Suprapubic skin (tissue), 3 donors: ENCODE data around the gene UVRAG.

ENCODE experiments used
- CTCF ChIP-seq, 2 donors: fragments of 200-600 bp in 1 of 2; fragments of 450-650 bp in 1 of 2; sonication (generic) in 1 of 2; IDR thresholded peaks; one replicate each; pipeline ENCODE4 v1.5.1; 2016 to 2019; ENCODE audit warnings: antibody characterized with exemption in 2 of 2, mild to moderate bottlenecking in 1 of 2, moderate library complexity in 1 of 2
- POLR2A ChIP-seq, 2 donors: fragments of 450-650 bp; IDR thresholded peaks; one replicate each; pipeline ENCODE4 v1.6.1; 2017; ENCODE audit warnings: antibody characterized with exemption in 2 of 2, mild to moderate bottlenecking in 2 of 2, moderate library complexity in 2 of 2

DNA sequence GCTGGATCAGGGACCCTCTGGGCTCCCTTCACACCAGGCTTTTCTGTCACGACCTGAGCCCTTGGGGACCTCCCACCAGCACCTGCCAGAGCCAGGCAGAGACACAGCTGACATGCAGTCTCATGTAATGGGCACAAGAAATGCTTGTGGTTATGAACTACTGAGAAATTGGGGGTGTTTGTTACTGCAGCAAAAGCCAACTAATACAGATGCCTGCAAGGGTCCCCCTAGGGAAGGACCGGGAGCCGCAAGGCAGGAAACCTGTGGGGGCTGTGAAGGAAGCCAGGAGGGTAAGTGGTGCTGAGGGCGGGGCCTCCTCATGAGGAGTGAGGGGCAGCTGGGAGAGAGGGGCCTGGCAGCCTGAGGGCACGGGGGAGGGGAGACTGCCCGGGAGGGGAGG is 374.7 kb downstream of the UVRAG start:
- TF ChIP-seq POLR2A (IDR thresholded peaks at IDR 0.05) (no peak), CTCF (IDR thresholded peaks at IDR 0.05) (no peak)
